CD4-positive, CD25-positive, alpha-beta regulatory T cell (primary cell): ENCODE data around the gene FGF18. TPM values are rescaled to one million over a fixed set of nuclear protein-coding genes. Genes with fewer than 3 reads are reported as not detected.
"Not testable (repeated sequence)": the region's sequence is repeated elsewhere in the genome, so short reads cannot be mapped to it uniquely, and the experiment has no call there.

ENCODE experiments used
- ATAC-seq, 2 donors: fragments of 150-1000 bp; cut with Tn5 transposase; one replicate each; pipeline ENCODE4 v1.10.0; 2021; ENCODE audit warnings: low read depth in 2 of 2, moderate number of reproducible peaks in 2 of 2, moderate library complexity in 1 of 2
- DNase-seq, 3 donors: peaks; one replicate each; pipeline versions ENCODE4 v3.0.0 to v3.0.0-alpha.2; 2012 to 2022; ENCODE audit warnings: mixed read lengths in 1 of 3
- H3K27ac ChIP-seq: one replicate; pipeline ENCODE4 v1.7.0; 2013; ENCODE audit warnings: mild to moderate bottlenecking, low read length; ENCODE audit not compliant: insufficient read depth, poor library complexity, severe bottlenecking
- H3K27me3 ChIP-seq: one replicate; pipeline ENCODE4 v1.7.0; 2013; ENCODE audit warnings: low read length; ENCODE audit not compliant: control insufficient read depth, insufficient read depth
- H3K36me3 ChIP-seq: one replicate; pipeline ENCODE4 v1.7.0; 2013; ENCODE audit warnings: mild to moderate bottlenecking, low read length, moderate library complexity; ENCODE audit not compliant: control insufficient read depth, insufficient read depth
- H3K4me1 ChIP-seq: 2 replicates; pipeline ENCODE4 v1.7.0; 2013; ENCODE audit warnings: mild to moderate bottlenecking, low read length; ENCODE audit not compliant: insufficient read depth, control insufficient read depth, poor library complexity, severe bottlenecking
- H3K4me3 ChIP-seq: one replicate; pipeline ENCODE4 v1.7.0; 2013; ENCODE audit warnings: low read depth, mild to moderate bottlenecking, low read length, moderate library complexity
- H3K9me3 ChIP-seq, 2 experiments: 1 replicate in 1 of 2; 2 replicates in 1 of 2; pipeline ENCODE4 v1.7.0; 2013; ENCODE audit warnings: low read length in 2 of 2, mild to moderate bottlenecking in 1 of 2, moderate library complexity in 1 of 2; ENCODE audit not compliant: control insufficient read depth in 2 of 2
- H3K27ac Mint-ChIP-seq, 3 donors: one replicate each; pipeline ENCODE4 v1.8.0; 2020 to 2022; ENCODE audit warnings: mild to moderate bottlenecking in 3 of 3, mixed read lengths in 3 of 3, moderate library complexity in 2 of 3
- H3K27me3 Mint-ChIP-seq: one replicate; pipeline ENCODE4 v1.8.0; 2022; ENCODE audit warnings: mild to moderate bottlenecking, mixed read lengths
- H3K36me3 Mint-ChIP-seq: one replicate; pipeline ENCODE4 v1.8.0; 2020; ENCODE audit warnings: mixed read lengths
- H3K4me1 Mint-ChIP-seq, 4 donors: one replicate each; pipeline ENCODE4 v1.8.0; 2020 to 2022; ENCODE audit warnings: mixed read lengths in 4 of 4, mild to moderate bottlenecking in 1 of 4
- H3K4me3 Mint-ChIP-seq, 4 donors: one replicate each; pipeline ENCODE4 v1.8.0; 2020 to 2022; ENCODE audit warnings: mild to moderate bottlenecking in 4 of 4, mixed read lengths in 4 of 4, moderate library complexity in 3 of 4
- H3K9me3 Mint-ChIP-seq, 7 donors: one replicate each; pipeline ENCODE4 v1.8.0; 2020 to 2022; ENCODE audit warnings: mixed read lengths in 7 of 7, mild to moderate bottlenecking in 3 of 7, moderate library complexity in 2 of 7
- polyA plus RNA-seq, 4 donors: library from polyadenylated mRNA; unstranded; fragments of 300-500 nt; fragmentation: Illumina TruSeq; gene quantifications; one replicate each; pipeline ENCODE4 v1.2.3, GENCODE V29; 2021
- total RNA-seq: library from RNA; stranded (reverse); gene quantifications from one replicate; pipeline ENCODE4 v1.2.3, GENCODE V29; 2022

Gene FGF18, protein sequence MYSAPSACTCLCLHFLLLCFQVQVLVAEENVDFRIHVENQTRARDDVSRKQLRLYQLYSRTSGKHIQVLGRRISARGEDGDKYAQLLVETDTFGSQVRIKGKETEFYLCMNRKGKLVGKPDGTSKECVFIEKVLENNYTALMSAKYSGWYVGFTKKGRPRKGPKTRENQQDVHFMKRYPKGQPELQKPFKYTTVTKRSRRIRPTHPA
- total RNA-seq (0.57 TPM), polyA plus RNA-seq (under 1 TPM in 1 of 4 donors, not detected in 3; 0.18 TPM)

- peak; percentile 26 to 71 (median 40) for DNase-seq
- peak; percentile 17 to 26 for ATAC-seq
- Histone ChIP-seq H3K4me1 (peaks cover 26% of the 10 kb centered on the region), H3K27ac (no peak within 1 kb of the TSS), H3K4me3 (peak within 1 kb of the TSS; percentile 26), H3K9me3 (no peaks in the 10 kb centered on the region), H3K36me3 (peaks cover 4% of the 10 kb centered on the region), H3K27me3 (no peaks in the 10 kb centered on the region)
- Mint-ChIP-seq H3K9me3 (peaks cover 0 to 1% (median 0%) of the 10 kb centered on the region in 7 donors), H3K4me1 (peaks cover 0 to 22% (median 2%) of the 10 kb centered on the region in 4 donors), H3K4me3 (peak within 1 kb of the TSS; percentile 76 to 87 (median 84)), H3K27ac (peak within 1 kb of the TSS in 1 of 3 donors; percentile 91), H3K27me3 (peaks cover 29% of the 10 kb centered on the region), H3K36me3 (no peaks in the 10 kb centered on the region)
Measured at GRCh38 chr5:171418982-171419687, at the start of gene FGF18. FGF18 (plus strand) TSS chr5:171419647; CDS start chr5:171420200, 553 bp downstream.

- Histone ChIP-seq H3K4me3 (no peak overlapping the region), H3K36me3 (no peaks in the 10 kb centered on the region), H3K4me1 (no peaks in the 10 kb centered on the region), H3K27me3 (no peaks in the 10 kb centered on the region), H3K27ac (no peak overlapping the region), H3K9me3 (no peaks in the 10 kb centered on the region)
- Mint-ChIP-seq H3K27me3 (peaks cover 26% of the 10 kb centered on the region), H3K4me1 (no peaks in the 10 kb centered on the region), H3K36me3 (no peaks in the 10 kb centered on the region), H3K27ac (no peak overlapping the region), H3K9me3 (peaks cover 0 to 2% (median 0%) of the 10 kb centered on the region in 7 donors), H3K4me3 (no peak overlapping the region)
- DNase-seq (no peak), ATAC-seq (no peak)
Measured at GRCh38 chr5:171369898-171370297, 49.5 kb upstream of the FGF18 start.

DNA sequence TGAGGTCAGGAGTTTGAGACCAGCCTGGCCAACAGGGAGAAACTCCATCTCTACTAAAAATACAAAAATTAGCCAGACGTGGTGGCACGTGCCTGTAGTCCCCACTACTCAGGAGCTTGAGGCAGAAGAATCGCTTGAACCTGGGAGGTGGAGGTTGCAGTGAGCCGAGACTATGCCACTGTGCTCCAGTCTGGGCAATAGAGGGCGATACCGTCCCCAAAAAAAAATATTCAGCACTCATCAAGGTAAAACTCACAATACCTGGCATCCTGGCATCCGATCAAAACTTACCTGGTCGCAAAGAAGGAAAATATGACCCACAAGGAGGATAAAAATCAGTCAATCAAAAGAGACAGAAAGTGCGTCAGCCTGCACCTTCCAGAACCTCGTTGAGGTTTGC lies 48.6 kb upstream of the FGF18 start:
- not testable (repeated sequence) for H3K27me3 ChIP-seq, H3K36me3 ChIP-seq, H3K9me3 Mint-ChIP-seq, ATAC-seq, H3K36me3 Mint-ChIP-seq, H3K4me1 Mint-ChIP-seq, H3K4me3 Mint-ChIP-seq, H3K9me3 ChIP-seq, H3K4me3 ChIP-seq, H3K27ac ChIP-seq, H3K4me1 ChIP-seq, H3K27ac Mint-ChIP-seq
- H3K27me3 Mint-ChIP-seq: peaks cover 21% of the 10 kb centered on the region
- peak in 1 of 3 donors; percentile 17 for DNase-seq

DNA sequence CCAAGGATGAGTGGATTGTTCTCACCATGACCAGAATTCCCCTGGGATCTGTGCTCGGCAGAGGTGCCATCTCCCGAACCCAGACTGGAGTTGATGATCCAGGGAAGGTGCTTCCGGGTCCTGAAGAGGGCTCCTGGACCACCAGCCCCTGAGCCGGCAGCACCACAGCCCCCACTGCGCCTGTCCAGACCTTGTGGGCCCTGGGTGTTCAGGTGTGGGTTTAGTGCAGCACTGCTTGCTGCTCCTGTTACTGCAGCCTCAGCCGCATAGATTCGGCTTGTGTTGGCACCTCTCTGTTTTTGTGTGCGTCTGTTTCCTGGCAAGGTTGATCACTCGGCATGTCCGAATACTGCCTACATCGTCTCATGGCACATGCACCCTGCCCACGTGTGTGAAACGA lies 48.1 kb upstream of the FGF18 start:
- H3K36me3 Mint-ChIP-seq: no peaks in the 10 kb centered on the region
- peaks cover 23% of the 10 kb centered on the region for H3K27me3 Mint-ChIP-seq
- Histone ChIP-seq H3K9me3 (no peaks in the 10 kb centered on the region), H3K4me3 (no peak overlapping the region), H3K27ac (no peak overlapping the region), H3K4me1 (no peaks in the 10 kb centered on the region), H3K27me3 (no peaks in the 10 kb centered on the region), H3K36me3 (no peaks in the 10 kb centered on the region)
- H3K27ac Mint-ChIP-seq: no peak overlapping the region
- DNase-seq: no peak
- peaks cover 0 to 2% (median 0%) of the 10 kb centered on the region in 7 donors for H3K9me3 Mint-ChIP-seq
- ATAC-seq: no peak
- no peak overlapping the region for H3K4me3 Mint-ChIP-seq
- H3K4me1 Mint-ChIP-seq: no peaks in the 10 kb centered on the region

GRCh38 chr5:171379961-171380360 lies 39.5 kb upstream of the FGF18 start:
- H3K27me3 ChIP-seq: no peaks in the 10 kb centered on the region
- H3K4me3 Mint-ChIP-seq: no peak overlapping the region
- no peaks in the 10 kb centered on the region for H3K36me3 Mint-ChIP-seq

GRCh38 chr5:171384416-171384815 lies 35.0 kb upstream of the FGF18 start:
- H3K36me3 ChIP-seq, H3K36me3 Mint-ChIP-seq, H3K27ac ChIP-seq, H3K9me3 ChIP-seq, H3K9me3 Mint-ChIP-seq, H3K4me3 ChIP-seq, H3K27me3 ChIP-seq, ATAC-seq, DNase-seq, H3K27ac Mint-ChIP-seq: not testable (repeated sequence)
- H3K4me1 Mint-ChIP-seq: peaks cover 5 to 25% (median 16%) of the 10 kb centered on the region in 4 donors
- peaks cover 24% of the 10 kb centered on the region for H3K4me1 ChIP-seq
- H3K27me3 Mint-ChIP-seq: peaks cover 25% of the 10 kb centered on the region
- H3K4me3 Mint-ChIP-seq: peak overlapping the region in 1 of 4 donors; percentile 50

More at GRCh38 chr5:171379961-171380360, 39.5 kb upstream of the FGF18 start:
- no peaks in the 10 kb centered on the region for H3K36me3 ChIP-seq
- Mint-ChIP-seq H3K27ac (no peak overlapping the region), H3K4me1 (no peaks in the 10 kb centered on the region), H3K27me3 (peaks cover 18% of the 10 kb centered on the region), H3K9me3 (no peaks in the 10 kb centered on the region)
- no peaks in the 10 kb centered on the region for H3K4me1 ChIP-seq
- H3K27ac ChIP-seq: no peak overlapping the region
- ATAC-seq: no peak
- no peak for DNase-seq
- H3K4me3 ChIP-seq: no peak overlapping the region
- H3K9me3 ChIP-seq: no peaks in the 10 kb centered on the region

DNA sequence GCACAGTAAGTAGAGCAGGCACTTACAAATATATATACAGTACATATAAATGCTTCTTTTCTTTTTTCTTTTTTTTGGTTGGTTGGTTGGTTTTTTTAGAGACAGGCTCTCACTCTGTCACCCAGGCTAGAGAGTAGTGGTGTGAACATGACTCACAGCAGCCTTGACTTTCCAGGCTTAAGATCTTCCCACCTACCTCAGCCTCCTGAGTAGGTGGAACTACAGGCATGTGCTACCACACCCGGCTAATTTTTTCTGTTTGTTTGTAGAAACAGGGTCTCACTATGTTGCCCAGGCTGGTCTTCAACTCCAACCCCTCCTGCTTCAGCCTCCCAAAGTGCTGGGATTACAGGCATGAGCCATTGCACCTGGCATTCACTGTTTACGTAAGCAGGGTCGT lies 34.4 kb upstream of the FGF18 start:
- not testable (repeated sequence) for DNase-seq, H3K4me3 ChIP-seq, H3K27me3 ChIP-seq, ATAC-seq, H3K9me3 Mint-ChIP-seq, H3K36me3 ChIP-seq, H3K9me3 ChIP-seq, H3K27ac Mint-ChIP-seq, H3K27ac ChIP-seq
- Mint-ChIP-seq H3K4me3 (peak overlapping the region in 3 of 4 donors; percentile 26 to 51 (median 50)), H3K4me1 (peaks cover 11 to 31% (median 22%) of the 10 kb centered on the region in 4 donors), H3K36me3 (peaks cover 11% of the 10 kb centered on the region), H3K27me3 (peaks cover 25% of the 10 kb centered on the region)
- peaks cover 30% of the 10 kb centered on the region for H3K4me1 ChIP-seq
